Left ventricle myocardium superior (tissue), 1 donor: ENCODE measurements around the gene PITPNM3. TPM values are rescaled to one million over a fixed set of nuclear protein-coding genes. Genes with fewer than 3 reads are reported as not detected.

Experiments used
- ATAC-seq: fragments of 200-7000 bp; cut with Tn5 transposase; one replicate; pipeline ENCODE4 v1.9.1; 2020; ENCODE audit warnings: mild to moderate bottlenecking, moderate library complexity
- DNase-seq: peaks from one replicate; pipeline ENCODE4 v3.0.0-alpha.2; 2020
- intact Hi-C: fragments of 100-400 bp; cut with micrococcal nuclease; formaldehyde crosslinking; loops from one replicate; pipeline ENCODE4 v1.11.0; 2022
- total RNA-seq: library from RNA; stranded (reverse); fragmentation: NEBNext Ultra II Directional; extraction: Animal tissue kit (Norgen Biotek cat#: 25700); gene quantifications from one replicate; pipeline ENCODE4 v1.2.1, GENCODE V29; 2021
- donor health status: DM: no; HTN: yes; CAD: no; lungs with severe emphysema.

PITPNM3 gene
- total RNA-seq, 1 donor from 2014 or later = 0.59 TPM

DNA sequence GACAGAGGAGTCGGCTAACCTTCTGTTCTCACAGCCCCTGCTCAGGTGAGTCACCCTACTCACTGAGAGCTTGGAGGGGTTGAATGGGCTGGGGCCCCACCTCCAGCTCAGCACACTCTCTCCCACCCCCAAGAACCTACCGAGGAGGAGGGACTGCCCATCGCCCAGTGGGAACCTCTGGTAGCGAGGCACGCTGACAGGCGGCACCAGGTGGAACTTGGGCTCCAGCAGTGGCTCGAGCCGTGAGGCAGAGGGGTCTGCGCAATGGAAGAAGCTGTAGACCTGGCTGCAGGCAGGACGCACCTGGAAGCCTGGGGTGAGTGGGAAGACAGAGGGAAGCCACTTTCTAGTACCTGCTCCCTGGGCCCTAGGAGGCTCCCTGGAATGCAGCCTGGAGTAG lies 83.8 kb downstream of the PITPNM3 start:
- DNase-seq (no peak), ATAC-seq (no peak)
- intact Hi-C loops = no loop called here

DNA sequence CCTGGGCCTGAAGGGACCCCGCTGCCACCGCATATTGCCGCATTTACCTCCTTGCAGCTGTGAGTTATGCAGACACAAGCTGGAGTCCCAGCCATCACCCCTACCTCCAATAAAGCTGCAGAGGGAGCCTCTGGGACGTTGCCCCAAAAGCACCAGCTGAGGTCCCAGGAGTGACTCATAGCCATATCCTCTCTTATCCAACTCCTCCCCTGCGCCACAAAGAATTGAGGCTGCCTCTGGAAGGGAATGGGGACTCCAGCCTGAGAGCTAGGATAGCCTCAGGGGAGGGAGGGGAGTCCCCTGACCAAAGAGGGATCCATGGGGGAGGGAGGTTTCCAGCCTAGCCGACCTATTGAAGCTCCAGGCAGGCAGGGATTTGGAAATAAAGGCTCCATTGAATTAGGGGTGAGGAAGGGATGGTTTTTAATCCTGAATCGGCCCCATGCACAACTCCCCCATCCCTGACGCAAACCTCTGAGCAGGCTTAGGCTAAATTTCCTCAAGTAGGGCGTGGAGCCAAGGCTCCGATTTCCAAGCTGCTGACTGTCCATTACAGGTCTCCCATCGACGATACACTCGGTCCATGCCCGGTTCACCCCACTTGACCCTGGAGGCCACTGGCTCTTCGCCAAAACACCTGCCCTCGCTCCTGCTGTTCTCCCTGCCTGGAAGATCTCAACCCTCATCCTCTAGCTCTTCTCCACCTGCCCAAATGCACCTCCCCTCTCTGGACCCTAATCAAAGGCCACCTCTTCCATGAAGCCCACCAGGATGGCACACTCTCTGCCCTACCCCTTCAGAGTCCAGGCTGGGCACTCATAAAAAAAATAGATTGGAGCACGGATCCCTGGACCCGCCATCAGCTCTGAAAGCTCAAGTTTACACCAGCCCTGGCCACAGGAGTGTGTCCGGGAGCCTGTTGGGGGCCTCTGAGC lies 84.6 kb downstream of the PITPNM3 start:
- DNase-seq (no peak), ATAC-seq (no peak)
- intact Hi-C loops = no loop called here

DNA sequence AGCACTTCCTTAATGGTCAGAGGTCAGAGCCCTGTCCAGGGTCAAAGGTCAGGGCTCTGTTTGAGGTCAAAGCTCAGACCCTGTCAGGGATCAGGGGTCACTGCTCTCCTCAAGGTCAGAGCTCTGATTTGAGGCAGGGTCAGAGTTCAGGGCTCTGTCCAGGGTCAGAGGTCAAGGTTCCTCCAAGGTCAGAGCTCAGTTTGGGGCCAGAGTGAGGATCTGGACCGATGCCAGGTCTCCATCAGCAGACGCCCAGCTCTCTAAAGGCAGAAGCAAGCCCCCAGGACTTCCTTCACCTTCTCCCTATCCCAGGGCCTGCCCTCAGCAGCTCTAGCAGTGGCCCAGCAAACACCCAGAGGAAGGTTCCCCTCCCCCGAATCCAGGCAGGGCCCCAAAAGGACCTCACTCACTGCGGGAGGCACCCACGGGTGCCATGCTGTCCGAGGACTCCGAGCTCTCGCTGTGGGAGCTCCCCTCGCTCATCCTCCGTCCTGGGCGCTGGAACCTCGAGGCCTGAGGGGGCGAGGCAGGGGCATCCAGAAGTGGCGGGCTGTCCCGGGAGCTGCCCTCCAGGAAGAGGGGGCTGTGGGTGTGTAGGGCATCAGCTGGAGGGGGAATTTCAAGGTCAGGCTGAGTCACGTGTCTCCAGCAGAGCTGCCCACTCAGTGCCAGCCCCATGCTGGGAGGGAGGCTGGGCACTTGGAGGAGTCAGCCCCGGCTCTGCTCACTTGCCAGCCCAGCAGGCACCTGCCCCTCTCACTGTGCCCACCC lies 85.4 kb downstream of the PITPNM3 start:
- DNase-seq = peak; percentile 8
- ATAC-seq = no peak
- intact Hi-C loops = no loop called here

DNA sequence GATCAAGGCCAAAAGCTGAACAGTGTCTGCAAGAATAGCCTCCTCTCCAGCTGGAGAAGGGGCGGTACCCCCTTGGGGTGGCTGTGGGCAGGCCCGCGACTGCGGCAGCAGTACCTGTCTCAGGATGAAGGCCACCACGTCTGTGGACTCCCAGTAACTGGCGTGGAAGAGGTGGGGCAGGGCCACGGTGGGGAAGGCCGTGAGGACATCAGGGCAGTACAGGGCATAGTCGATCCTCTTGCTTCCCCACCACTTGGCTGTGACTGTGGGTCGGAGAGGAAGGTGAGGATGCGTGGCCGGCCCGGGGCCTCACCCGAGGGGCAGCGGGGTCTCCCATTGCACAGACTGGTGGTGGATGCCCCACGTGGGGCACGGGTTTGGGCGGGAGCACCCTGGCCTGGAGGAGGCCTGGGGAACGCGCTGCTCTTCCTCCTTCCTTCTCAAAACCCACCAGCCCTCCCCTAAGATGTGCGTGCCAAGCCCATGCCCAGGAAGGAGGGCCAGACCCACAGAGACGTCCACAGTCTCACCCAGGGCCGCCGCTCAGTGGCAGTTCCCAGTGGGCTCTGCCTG lies 86.1 kb downstream of the PITPNM3 start:
- peak; percentile 23 for DNase-seq
- intact Hi-C loops = no loop called here
- no peak for ATAC-seq

DNA sequence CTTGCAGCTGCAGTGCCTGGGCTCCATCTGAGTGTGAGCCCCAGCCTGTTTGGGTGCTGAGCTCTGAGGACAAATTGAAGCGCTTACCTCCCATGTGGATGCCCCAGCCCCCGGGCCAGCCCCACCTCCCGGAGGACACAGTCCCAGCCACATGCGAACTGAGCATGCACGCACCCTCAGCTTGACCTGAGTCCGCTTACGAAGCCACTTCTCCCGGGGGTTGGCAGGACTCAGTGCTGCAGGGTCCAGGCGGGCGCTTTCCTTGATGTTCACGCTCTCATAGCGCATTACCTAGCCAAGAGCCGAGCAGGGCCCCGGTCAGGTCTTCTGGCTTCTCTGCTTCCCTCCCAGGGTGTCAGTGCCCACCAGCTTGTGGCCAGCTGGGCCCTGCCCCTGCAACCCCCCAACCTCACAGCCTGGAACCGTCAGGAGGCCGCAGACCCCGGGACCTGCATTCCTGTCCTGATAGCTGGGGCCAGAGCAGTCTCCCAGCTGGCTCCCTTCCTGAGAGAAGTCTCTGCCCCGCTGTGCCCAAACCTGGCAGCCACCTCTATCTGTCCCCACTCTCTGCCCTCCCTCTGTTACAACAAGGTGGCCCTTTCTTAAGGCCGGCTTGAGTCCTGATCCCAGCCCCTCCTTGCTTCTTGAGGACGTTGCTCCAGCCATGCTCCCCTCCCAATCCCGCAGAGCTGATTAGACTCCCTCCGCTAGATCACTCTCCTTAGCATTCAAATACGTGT lies 88.1 kb downstream of the PITPNM3 start:
- DNase-seq (peak; percentile 9), ATAC-seq (no peak)
- intact Hi-C loops = no loop called here

DNA sequence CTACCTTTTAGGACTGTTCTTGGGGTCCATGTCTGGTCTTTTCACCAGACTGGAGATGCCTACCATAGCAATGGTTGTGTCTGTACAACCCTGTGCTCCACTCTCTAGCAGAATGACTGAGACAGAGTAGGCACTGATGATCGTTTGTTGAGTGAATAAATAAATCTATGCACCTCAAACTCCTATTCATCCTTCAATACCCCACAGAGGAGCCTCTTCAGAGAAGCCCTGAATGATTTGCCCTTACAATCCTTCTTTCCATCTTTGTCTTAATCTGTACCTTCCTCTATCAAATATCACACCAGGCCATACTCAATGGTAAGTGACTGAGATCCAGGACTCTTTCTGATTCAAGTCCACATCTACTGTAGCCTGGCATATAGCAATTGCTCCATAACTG lies 88.8 kb downstream of the PITPNM3 start:
- intact Hi-C loops = no loop called here
- ATAC-seq (no peak), DNase-seq (no peak)

DNA sequence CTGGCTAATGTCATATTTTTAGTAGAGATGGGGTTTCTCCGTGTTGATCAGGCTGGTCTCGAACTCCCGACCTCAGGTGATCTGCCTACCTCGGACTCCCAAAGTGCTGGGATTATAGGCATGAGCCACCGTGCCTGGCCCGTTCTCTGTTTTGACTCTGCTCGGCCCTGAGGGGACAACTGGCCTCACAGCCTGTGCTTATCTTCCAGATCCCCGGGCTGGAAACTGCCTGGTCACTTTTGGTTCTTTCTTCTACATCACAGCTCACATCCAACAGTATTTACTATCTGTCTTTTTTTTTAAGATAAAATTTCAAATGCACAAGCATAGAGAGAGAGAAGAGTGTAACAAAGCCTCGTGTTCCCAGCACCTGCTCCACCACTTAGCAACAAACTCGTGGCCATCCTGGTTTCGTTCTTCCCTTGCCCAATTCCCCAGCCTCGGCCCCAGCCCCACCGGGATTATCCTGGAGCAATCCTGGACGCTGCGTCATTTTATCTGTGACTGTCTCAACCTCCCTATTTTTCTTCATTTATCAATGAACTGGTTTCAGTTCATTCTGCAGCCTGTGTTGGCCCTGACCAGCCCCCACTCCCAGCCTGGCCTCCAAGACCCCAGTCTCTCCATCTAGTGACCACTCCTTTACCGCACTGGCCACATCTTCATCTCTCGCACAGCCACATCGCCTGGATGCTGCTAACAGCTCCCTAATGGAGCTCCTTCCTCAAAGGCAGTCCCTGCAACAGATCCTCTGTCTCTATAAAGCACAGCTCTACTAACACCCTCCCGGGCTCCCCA lies 91.0 kb downstream of the PITPNM3 start:
- no peak for ATAC-seq
- DNase-seq = peak; percentile 3
- intact Hi-C loops = no loop called here

DNA sequence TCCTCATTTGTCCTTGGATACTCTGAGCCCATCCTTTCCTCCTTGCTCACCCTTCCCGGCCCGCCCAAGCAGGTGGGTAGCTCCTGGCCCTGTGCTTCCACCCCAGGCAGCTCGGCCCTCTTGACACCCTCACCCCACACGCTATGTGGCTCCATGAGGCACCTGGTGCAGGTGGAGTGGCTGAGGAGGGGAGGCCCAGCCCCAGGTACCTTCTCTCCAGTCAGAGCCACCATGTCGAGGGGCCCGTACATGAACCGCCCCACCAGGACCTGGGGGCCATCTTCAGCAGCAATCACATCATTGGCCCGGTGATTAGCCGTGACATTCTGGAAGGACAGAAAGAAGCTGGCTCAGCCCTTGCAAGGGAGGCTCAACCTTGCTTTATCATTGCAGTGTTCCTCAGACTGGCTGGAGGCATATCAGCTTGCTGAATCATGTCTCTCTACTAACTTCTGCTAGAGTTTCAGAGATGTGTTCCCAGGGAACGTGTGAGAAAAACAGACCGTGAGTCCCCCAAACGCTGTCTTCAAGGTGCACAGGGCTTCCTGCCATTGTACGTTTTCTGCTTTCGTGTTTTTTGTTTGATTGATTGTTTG lies 91.8 kb downstream of the PITPNM3 start:
- intact Hi-C loops = no loop called here

DNA sequence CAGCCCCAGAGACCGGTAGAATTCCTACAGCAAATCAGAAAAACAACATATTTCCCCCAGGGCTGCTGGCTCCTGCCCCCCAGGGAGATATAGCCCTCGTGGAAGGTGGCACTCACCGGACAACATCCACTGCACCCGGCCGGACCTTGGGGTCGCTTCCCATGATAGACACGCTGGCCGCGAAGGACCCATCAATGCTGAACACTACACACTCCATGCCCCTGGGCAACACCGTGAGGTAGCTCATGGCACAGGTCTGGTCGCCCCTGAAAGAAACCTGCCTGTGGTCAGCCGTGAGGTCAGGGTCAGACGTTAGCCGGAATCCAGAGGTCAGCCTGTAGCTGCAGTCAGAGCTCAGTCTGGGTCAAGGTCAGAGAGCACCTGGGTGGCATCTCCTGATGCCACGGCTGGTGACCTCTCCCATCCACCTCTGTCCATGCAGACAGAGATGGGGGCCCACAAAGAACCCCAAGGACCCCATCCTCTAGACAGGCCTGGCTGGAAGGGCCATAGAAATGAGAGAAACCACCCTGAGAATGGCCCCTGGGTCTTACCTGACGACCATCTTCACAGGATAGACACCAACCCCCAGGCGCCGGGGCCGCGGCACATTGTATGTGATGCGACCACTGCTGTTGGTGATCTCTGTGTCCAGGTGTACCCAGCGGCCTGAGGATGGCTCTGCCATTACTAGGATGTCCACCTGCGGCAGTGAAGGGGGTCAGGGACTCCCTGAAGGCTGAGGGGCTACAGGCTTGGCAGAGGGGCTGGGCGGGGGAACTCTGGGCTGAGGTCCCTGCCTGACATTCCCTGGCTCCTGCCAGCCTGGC lies 92.5 kb downstream of the PITPNM3 start:
- peak; percentile 19 for DNase-seq
- intact Hi-C loops = no loop called here
- no peak for ATAC-seq

More for the DNA sequence above, 91.8 kb downstream of the PITPNM3 start:
- ATAC-seq (no peak), DNase-seq (no peak)

DNA sequence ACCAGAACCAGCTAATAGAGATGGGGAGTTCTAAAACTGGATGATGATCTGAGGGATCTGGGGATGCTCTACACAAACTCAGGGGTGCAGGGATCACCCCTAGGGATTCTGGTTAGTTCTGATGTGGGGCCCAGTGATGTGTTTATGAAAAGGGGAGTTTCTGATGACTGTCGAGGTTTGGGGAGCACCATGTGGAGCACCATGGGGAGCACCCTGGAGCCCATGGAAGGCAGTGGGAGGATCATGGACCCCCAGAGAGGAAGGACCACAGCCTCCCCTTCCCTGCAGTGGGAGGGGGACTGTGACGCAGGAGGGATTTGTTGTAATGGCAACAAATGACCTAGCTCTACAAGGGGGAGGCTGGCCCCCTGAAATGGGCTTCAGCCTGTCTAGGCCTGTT lies 93.7 kb downstream of the PITPNM3 start:
- intact Hi-C loops = no loop called here
- ATAC-seq (no peak), DNase-seq (peak; percentile 3)

DNA sequence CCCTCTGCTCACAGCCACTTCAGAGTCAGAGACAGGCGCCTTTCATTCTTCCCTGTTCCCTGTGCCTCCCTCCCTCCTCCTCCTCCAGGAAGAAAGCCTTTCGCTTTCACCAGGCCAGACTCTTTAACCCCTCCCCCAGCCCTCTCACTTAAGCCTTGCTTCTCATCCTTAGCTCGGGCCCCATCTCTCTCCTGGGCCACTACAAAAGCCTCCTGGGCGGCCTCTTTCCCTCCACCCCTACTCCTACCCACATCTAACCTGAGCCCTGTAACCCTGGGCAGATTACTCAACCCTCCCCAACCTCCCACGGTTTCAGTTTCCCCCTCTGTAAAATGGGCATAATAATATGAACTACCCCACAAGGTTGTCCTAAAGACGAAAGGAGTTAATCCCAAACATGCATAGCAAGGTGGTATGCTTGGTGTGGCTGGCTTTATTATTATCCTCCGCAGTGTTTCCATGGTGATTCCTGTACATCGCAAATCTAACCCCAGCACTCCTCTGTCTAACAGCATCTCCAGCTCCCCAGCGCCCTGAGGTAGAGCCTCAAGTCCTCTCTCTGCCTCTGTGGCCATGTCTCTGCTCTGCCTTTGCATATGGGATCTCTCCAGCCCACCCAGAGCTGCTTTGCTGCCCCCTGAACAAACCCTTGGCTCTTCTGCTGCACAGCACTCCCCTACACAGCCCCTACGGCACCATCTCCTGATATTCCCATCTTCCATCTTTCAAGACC lies 94.4 kb downstream of the PITPNM3 start:
- no peak for ATAC-seq
- DNase-seq = no peak
- intact Hi-C loops = no loop called here

DNA sequence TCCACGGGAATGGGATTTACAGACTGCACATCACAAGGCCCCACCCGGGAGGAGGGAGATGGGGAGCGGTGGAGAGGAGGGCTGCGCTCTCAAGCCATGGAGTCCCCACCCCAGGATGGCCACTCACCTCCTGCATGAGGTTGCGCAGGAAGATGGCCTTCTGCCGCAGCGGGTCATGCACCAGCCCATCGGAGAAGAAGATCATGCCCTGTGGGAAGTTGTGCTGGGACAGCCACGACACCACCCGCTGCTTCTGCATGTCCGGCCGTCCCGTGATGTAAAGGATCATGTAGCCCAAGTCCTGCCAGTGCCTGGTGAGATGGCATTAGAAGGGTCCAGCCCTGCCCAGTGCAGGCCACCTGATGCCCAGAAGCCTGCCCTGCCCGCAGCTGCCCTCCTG lies 95.1 kb downstream of the PITPNM3 start:
- intact Hi-C loops = no loop called here
- ATAC-seq = no peak
- peak; percentile 20 for DNase-seq

DNA sequence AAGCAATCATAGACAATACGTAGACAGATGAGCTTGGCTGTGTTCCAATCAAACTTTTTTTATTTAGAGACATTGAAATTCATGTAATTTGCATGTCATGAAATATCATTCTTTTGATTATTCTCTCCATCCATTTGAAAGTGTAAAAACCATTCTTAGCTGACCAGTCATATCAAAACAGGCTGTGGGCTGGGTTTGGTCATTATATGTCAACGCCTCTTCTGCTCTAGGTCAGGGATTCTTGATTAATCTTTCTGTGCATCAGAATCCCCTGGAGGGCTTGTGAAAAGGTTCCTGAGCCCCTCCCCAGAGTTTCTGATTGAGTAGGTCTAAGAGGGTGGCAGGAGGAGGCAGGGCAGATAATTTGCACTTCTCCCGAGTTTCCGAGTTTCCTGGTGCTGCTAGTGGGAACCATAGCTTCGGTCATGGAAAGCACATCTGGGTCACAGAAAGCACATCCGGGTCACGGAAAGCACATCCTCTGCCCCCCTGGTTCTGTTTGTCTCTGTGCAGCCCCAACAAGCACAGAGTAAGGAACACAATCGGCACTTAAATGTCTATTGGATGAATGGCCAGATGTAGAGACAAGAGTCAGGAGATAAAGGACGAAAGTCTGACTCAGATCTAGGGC lies 95.7 kb downstream of the PITPNM3 start:
- DNase-seq (no peak), ATAC-seq (no peak)
- intact Hi-C loops = no loop called here

DNA sequence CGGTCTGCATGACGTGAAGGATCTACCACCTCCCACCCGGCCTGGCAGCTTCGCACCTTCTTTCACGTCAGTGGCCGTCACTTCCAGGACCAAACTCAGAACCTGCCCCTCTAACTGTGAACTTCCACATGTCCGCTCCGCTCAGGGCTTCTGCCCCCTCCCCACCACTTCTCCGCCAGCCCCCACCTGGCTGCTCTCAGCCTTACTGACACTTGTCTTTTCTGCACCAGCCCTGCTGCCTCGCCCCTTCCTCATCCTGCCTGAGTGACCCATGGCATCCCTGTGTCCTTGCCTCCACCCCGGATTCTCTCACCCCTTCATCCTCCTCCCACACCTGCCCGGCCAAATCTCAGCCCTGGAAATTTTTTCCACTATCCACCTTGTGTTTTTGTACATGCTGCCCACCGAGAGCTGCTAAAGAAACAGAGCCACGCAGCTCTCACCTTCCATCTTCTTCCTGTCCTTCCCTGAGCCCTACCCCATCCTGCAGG lies 97.8 kb downstream of the PITPNM3 start:
- ATAC-seq (no peak), DNase-seq (peak; percentile 20)
- intact Hi-C loops = no loop called here

DNA sequence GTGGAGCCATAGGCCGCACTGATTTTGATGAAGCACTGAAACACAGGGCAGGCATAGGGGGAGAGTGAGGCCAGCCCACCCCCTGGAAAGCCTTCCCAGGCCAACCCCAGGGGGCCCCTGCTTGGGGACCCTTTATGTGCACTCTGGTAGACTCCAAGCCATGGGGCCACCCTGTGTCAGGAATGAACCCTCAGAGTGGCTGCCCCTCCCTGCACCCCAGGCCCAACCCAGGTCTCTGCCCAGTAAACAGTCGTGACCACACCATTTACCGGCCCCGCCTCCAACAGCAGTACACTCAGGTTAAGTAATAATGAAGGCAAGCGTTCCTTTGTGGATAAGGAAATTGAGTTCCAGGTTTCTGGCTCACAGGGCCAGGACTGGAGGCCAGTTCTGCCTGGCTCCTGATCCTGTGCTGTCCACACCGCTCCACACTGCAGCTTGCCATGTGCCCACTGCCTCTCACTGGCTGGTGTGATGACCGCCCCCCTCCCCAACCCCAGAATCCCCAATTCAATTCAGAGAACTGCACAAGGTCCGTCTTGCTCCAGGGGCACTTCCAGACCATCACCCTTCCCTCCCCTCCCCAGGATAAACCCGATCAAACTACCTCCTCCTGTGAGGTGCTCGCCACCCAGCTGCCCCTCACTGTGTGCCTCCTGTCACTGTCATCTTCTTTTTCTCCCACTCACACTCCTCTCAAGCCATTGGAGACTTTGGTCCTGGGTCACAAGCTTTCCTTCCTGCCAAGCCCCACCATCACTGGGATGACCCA lies 98.5 kb downstream of the PITPNM3 start:
- intact Hi-C loops = no loop called here
- peak; percentile 15 for DNase-seq
- no peak for ATAC-seq
